HG03575 (cell line): Measurements from ENCODE around the gene RGS7BP.
"Not testable (repeated sequence)": the region's sequence is repeated elsewhere in the genome, so short reads cannot be mapped to it uniquely, and the experiment has no call there.

Source experiments
- ATAC-seq: cut with Tn5 transposase; IDR thresholded peaks from one replicate; pipeline ENCODE4 v1.9.1; 2021; ENCODE audit not compliant: unreplicated experiment, insufficient number of reproducible peaks, low FRiP score; ENCODE audit errors: extremely low read depth

RGS7BP gene

GRCh38 chr5:64532657-64533056 lies 26.8 kb downstream of the RGS7BP start:
- ATAC-seq: no peak

DNA sequence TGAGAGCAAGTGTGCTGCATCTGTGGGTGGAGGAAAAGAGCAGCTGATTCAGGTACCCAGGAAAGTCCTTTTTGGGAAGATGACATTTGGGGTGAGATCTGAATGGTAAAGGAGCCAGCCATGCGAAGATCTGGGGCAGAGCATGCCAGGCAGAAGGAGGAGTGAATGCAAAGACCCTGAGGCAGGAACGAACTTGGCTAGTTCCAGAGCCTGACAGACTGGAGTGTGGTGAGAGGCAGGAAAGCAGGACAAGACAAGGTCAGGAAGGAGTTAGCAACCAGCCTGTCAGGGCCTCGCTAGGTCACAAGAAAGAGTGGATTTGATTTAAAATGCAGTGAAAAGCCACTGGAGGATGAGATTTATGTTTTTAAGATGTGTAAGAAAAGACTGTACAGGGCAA lies 28.2 kb downstream of the RGS7BP start:
- no peak for ATAC-seq

- ATAC-seq: no peak
Observed at GRCh38 chr5:64557911-64558310, 52.1 kb downstream of the RGS7BP start.

GRCh38 chr5:64558641-64559040 lies 52.8 kb downstream of the RGS7BP start:
- not testable (repeated sequence) for ATAC-seq

- ATAC-seq: no peak
Observed at GRCh38 chr5:64566310-64566916, 60.6 kb downstream of the RGS7BP start.

GRCh38 chr5:64569858-64570257 lies 64.0 kb downstream of the RGS7BP start:
- ATAC-seq: no peak

DNA sequence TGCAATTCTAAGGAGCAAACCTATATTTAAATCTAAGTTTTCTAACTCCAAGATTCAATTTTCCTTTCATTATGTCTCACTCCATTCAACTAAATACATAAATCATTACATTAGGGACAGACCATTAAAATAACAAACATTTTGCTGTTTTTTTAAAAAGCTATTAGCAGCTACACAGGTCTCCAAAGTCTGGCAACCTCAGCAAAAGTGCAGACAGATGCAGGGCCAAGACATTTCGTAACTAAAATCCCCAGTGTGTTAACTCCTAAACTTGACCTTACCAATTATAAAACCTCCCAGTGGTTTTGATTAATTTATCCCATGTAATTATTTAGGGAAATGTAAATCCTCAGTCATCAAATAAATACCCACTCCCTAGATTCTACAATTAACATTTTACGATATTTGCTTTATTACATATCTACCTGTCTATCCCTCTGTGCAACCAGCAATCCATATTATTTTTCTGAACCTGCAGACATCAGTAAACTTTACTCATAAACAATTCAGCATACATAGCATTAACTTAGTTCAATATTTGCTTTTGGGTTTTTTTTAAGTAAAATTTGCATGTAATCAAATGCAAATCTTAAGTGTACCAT lies 64.7 kb downstream of the RGS7BP start:
- no peak for ATAC-seq

DNA sequence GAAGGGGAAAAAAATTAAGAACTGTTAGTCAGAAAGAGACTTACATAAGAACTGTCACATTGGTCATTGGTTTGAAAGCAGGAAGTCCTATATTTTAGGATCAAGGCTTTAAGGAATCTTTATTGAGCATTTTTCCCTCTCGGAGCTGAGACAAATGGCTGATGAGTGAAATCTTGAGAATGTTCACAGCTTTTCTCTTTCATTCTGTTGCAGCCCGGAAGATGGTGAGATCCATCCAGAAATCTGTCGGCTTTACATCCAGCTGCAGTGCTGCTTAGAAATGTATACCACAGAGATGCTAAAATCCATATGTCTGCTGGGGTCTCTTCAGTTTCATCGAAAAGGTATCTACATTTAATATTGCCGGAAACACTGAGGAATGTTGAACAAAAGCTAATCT lies 69.7 kb downstream of the RGS7BP start:
- no peak for ATAC-seq

DNA sequence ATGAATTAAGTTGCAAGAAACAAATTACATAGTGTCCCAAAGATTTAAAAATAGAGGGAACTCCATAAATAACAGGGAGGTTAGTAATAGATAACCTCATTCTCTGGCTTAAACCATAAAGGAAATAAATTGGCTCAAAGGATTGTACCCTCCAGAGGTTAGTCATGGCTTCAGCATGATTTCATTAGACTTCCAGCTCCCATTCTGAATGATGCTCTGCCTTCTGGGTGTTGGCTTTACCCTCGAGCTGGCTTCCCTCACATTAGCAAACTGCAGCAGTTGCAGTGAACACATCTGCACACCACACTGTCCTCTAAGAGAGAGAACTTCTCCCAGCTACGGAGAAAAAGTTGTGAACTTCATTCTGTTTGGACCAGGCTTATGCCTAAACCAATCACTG lies 70.4 kb downstream of the RGS7BP start:
- ATAC-seq: no peak

DNA sequence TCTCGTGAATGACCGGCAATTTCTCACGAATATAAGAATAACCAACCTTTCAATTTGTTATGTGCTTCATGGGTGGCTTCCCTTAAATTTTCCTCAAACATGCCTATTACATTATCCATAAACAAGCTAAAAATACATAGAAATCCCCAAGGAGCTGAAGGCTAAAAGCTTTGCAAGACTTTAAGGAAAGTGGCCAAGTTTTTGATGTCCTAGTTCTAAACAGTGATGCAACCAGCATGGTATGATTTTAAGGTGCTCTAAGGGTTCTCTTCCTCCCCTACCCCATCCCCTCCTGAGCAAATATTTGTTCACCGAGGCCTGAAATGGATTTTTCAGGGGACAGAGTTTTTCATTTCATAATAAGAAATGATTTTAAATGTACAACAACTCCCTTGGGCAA lies 79.8 kb downstream of the RGS7BP start:
- no peak for ATAC-seq

GRCh38 chr5:64587370-64587769 lies 81.6 kb downstream of the RGS7BP start:
- no peak for ATAC-seq

GRCh38 chr5:64592730-64593341 lies 87.0 kb downstream of the RGS7BP start:
- no peak for ATAC-seq

DNA sequence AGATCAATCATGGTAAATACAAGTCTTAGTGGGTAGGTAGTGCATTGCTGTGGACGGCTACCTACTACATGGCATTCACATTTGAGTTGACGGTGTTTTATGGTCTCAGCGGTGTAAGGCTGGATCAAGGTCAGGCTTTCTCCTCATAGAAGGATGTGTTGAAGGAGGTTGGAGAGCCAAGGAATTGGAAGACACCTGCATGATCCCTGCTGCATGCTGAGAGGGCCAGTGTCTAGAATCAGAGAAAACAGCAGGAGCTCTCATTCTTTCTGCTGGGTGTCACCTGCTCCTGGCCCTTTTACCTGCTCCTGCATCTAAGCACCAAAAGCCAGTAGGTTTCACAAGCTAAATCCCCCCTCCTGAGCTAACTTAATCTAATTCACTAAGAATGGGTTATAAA lies 88.2 kb downstream of the RGS7BP start:
- no peak for ATAC-seq

- ATAC-seq: no peak
Observed at GRCh38 chr5:64594601-64595000, 88.8 kb downstream of the RGS7BP start.

GRCh38 chr5:64595031-64595855 lies 89.4 kb downstream of the RGS7BP start:
- ATAC-seq: no peak

DNA sequence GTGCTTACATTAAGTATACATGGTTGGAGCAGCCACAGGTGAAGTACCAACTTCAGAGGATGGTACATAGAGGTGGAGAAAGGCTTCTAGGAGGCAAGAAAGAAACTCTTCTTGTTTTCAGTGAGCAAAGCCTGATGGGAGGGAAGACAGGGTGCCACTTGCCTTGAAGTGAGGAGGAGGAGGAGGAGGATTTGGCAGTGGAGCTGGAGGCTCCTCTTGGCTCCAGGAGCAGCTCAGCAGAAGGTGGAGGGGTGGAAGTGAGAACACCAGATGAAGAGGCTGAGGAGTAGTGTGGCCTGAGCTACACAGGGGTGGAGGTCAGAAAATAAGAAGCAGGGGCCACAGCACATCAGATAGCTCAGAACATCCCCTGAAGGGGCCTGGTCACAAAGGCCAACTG lies 93.4 kb downstream of the RGS7BP start:
- ATAC-seq: no peak

GRCh38 chr5:64603676-64604075 lies 97.9 kb downstream of the RGS7BP start:
- no peak for ATAC-seq

GRCh38 chr5:64606926-64607325 lies 101.1 kb downstream of the RGS7BP start:
- no peak for ATAC-seq

DNA sequence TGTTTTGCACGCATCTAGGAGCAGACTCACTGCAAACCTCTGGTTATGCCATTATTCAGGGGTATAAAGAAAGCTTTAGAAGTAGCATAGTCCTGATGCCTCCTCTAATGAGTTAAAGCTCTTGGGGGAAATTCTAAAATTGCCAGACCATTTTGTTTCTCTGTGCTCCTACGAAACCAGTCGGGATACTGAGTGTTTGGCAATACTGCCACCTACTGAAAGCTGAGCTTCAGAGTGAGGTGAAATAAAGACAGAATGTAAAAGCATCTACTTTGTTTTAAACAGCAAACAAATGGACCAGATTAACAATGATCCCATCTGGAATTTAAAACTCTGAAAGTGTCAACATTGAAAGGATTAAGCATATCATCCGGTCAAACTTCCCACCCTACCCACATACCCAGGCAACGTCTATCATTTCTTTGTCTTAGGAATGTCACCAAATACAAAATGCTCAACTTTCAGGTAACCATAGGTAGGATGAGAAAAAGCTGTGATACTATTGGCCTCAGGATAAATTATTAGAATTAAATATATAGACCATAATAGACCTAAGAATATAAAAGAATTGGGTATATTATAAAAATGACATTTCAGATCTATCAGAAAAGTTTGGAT lies 106.6 kb downstream of the RGS7BP start:
- no peak for ATAC-seq
